ENCODE measurements around the gene CCDC57.
A peak's percentile ranks its signal among the peaks of the same experiment; 100 is the strongest.

The CCDC57 gene

DNA sequence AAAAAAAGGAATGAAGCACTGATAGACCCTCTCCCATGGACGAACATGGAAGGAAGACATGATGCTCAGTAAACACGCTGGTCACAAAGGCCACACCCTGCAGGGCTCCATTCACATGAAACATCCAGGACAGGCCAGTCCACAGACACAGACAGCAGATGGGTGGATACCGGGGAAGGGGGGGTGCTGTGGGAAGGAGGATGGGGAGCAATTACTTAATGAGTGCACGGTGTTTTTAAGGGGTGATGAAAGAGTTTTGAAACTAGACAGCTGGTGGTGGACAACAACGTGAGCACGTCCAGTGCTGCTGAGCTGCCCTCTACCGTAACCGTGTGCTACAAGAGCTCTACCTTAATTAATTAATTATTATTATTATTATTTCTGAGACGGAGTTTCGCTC lies 10.2 kb upstream of the CCDC57 start:
- H3K27ac ChIP-seq (ENCODE audit: low read depth, low read length), result no peak overlapping the region
- H3K27me3 ChIP-seq (ENCODE audit: control insufficient read depth in 5 of 5, insufficient read depth in 4 of 5, low read length in 5 of 5), result peaks cover 0 to 13% (median 0%) of the 10 kb centered on the region in 5 donors
- H3K9ac ChIP-seq (ENCODE audit: low read length in 5 of 5), result no peak overlapping the region
- H3K4me1 ChIP-seq (ENCODE audit: control insufficient read depth in 5 of 5, insufficient read depth in 5 of 5, low read length in 5 of 5), result peaks cover 0 to 20% (median 4%) of the 10 kb centered on the region in 5 donors
- H3K36me3 ChIP-seq (ENCODE audit: control insufficient read depth in 5 of 5, insufficient read depth in 5 of 5, low read length in 5 of 5), result no peaks in the 10 kb centered on the region
- H3K9me3 ChIP-seq (ENCODE audit: control insufficient read depth in 5 of 5, low read length in 5 of 5), result no peaks in the 10 kb centered on the region
- H3K4me3 ChIP-seq (ENCODE audit: low read depth in 1 of 5, low read length in 5 of 5), result no peak overlapping the region

DNA sequence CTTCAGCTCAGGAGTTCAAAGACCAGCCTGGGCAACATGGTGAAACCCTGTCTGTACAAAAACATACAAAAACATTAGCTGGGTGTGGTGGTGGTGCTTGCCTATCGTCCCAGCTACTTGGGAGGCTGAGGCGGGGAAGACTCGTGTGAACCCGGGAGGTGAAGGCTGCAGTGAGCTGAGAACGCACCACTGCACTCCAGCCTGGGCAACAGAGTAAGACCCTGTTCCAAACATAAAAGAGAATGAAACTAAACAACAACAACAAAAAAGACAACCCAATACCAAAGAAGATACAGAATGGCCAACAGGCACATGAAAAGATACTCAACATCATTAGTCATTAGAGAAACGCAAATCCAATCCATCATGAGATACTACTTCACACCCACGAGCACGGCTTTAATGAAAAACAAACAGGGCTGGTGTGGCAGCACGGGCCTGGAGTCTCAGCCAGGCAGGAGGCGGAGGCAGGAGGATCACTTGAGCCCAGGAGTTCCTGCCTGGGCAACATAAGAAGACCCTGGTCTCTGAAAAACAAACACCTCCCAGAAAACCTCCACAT lies 8.8 kb upstream of the CCDC57 start:
- no peak overlapping the region for H3K9ac ChIP-seq (ENCODE audit: low read length in 5 of 5)
- no peak overlapping the region for H3K27ac ChIP-seq (ENCODE audit: low read depth, low read length)
- no peak overlapping the region for H3K4me3 ChIP-seq (ENCODE audit: low read depth in 1 of 5, low read length in 5 of 5)
- H3K27me3 ChIP-seq (ENCODE audit: control insufficient read depth in 5 of 5, insufficient read depth in 4 of 5, low read length in 5 of 5), result peaks cover 0 to 6% (median 0%) of the 10 kb centered on the region in 5 donors
- no peaks in the 10 kb centered on the region for H3K36me3 ChIP-seq (ENCODE audit: control insufficient read depth in 5 of 5, insufficient read depth in 5 of 5, low read length in 5 of 5)
- H3K4me1 ChIP-seq (ENCODE audit: control insufficient read depth in 5 of 5, insufficient read depth in 5 of 5, low read length in 5 of 5), result peaks cover 0 to 30% (median 15%) of the 10 kb centered on the region in 5 donors
- no peaks in the 10 kb centered on the region for H3K9me3 ChIP-seq (ENCODE audit: control insufficient read depth in 5 of 5, low read length in 5 of 5)

DNA sequence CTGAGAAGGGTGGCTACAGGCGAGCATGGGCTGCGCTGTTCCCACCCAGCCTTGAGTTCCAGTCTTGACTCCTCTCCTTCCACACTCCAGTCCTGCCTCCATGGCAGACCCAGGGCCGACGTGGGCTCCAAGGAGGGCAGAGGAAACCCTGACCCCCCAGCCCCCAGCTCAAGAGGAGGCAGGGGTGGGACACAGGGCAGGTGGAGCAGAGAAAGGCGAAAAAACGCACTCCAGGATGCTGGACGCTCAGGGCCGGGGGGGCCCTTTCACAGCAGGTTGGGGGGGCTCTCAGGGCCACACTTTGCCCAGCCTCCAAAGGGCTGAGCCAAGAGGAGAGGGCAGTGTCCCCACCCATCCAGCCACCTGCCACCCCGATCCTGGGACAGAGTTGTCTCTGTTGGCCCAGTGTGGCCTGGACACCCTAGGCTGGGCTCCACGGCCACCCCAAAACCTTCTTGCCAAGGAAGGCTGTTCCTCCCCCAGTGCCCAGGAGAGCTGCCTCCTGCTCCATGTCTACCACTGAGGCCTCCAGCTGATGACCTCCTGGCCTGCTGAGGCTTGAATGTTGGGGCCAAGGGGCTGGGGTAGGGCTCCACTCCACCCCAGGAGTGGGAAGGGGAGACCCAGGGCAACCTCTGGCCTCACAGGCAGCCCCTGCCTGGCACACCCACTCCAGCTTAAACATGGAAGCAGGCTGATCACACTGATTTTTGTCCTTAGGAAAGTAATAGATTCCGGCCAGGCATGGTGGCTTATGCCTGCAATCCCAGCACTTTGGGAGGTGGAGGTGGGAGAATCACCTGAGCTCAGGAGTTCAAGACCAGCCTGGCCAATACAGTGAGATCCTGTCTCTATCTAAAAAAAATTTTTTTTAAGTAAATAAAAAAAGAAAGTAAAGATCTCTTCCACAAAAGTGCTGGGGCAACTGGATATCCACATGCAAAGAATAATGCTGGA lies 7.4 kb upstream of the CCDC57 start:
- no peaks in the 10 kb centered on the region for H3K27me3 ChIP-seq (ENCODE audit: control insufficient read depth in 5 of 5, insufficient read depth in 4 of 5, low read length in 5 of 5)
- peaks cover 2 to 34% (median 23%) of the 10 kb centered on the region in 5 donors for H3K4me1 ChIP-seq (ENCODE audit: control insufficient read depth in 5 of 5, insufficient read depth in 5 of 5, low read length in 5 of 5)
- no peak overlapping the region for H3K27ac ChIP-seq (ENCODE audit: low read depth, low read length)
- H3K36me3 ChIP-seq (ENCODE audit: control insufficient read depth in 5 of 5, insufficient read depth in 5 of 5, low read length in 5 of 5), result no peaks in the 10 kb centered on the region
- H3K9me3 ChIP-seq (ENCODE audit: control insufficient read depth in 5 of 5, low read length in 5 of 5), result no peaks in the 10 kb centered on the region
- H3K4me3 ChIP-seq (ENCODE audit: low read depth in 1 of 5, low read length in 5 of 5), result no peak overlapping the region
- no peak overlapping the region for H3K9ac ChIP-seq (ENCODE audit: low read length in 5 of 5)

DNA sequence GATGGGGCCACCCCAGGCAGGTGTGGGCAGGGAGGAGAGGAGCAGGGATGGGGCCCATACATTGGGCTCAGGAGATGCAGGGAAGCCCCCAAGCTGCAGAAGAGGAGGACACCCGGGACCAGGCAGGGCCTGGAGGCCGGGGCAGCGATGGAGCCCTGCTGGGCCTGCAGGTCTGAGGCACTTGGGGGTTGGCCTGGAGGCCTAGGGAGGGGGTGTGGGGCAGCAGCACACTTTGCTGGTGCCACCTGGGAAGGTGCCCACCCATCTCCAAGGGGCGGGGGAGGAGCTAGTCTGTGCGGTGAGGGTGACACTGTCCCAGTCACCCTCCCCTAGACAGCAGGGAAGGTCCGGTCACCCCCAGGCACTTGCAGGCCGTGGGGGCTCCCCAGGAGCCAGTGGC lies 6.4 kb upstream of the CCDC57 start:
- Histone ChIP-seq H3K27ac (ENCODE audit: low read depth, low read length) (no peak overlapping the region), H3K4me3 (ENCODE audit: low read depth in 1 of 5, low read length in 5 of 5) (no peak overlapping the region), H3K27me3 (ENCODE audit: control insufficient read depth in 5 of 5, insufficient read depth in 4 of 5, low read length in 5 of 5) (no peaks in the 10 kb centered on the region), H3K4me1 (ENCODE audit: control insufficient read depth in 5 of 5, insufficient read depth in 5 of 5, low read length in 5 of 5) (peaks cover 2 to 41% (median 23%) of the 10 kb centered on the region in 5 donors), H3K9me3 (ENCODE audit: control insufficient read depth in 5 of 5, low read length in 5 of 5) (no peaks in the 10 kb centered on the region), H3K36me3 (ENCODE audit: control insufficient read depth in 5 of 5, insufficient read depth in 5 of 5, low read length in 5 of 5) (no peaks in the 10 kb centered on the region), H3K9ac (ENCODE audit: low read length in 5 of 5) (no peak overlapping the region)

DNA sequence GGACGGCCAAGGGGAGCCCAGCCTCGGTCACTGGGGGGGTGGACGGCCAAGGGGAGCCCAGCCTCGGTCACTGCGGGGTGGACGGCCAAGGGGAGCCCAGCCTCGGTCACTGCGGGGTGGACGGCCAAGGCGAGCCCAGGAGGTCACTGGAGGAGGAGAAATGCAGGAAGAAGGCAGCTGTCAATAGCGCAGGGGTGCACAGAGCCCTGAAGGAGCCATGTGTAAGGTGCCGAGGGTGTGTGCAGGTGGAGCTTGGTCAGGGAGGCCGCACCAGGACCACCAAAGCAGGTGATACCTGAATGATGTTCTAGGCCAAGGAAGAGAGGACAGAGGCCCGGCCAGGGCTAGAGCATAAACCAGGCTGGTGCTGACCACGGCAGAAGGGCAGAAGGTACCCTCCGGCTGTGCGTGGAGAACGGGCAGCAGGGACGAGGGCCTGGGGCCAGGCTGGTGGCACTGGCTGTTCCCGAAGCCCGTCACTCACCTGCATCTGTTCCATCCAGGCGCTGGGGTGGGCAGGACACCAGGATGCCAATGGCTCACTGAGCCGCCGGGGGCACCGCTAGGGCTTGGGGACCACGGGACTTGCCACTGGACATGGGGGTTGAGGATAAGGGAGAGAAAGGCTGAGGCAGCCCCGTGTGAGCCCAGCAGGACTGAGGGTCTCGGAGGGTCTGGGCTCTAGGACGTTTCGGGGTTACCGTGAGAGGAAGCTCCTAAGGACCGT lies 5.9 kb upstream of the CCDC57 start:
- peak overlapping the region in 1 of 5 donors; percentile 31 for H3K9ac ChIP-seq (ENCODE audit: low read length in 5 of 5)
- no peaks in the 10 kb centered on the region for H3K36me3 ChIP-seq (ENCODE audit: control insufficient read depth in 5 of 5, insufficient read depth in 5 of 5, low read length in 5 of 5)
- H3K9me3 ChIP-seq (ENCODE audit: control insufficient read depth in 5 of 5, low read length in 5 of 5), result no peaks in the 10 kb centered on the region
- H3K27ac ChIP-seq (ENCODE audit: low read depth, low read length), result no peak overlapping the region
- H3K4me3 ChIP-seq (ENCODE audit: low read depth in 1 of 5, low read length in 5 of 5), result no peak overlapping the region
- H3K27me3 ChIP-seq (ENCODE audit: control insufficient read depth in 5 of 5, insufficient read depth in 4 of 5, low read length in 5 of 5), result no peaks in the 10 kb centered on the region
- H3K4me1 ChIP-seq (ENCODE audit: control insufficient read depth in 5 of 5, insufficient read depth in 5 of 5, low read length in 5 of 5), result peaks cover 3 to 44% (median 24%) of the 10 kb centered on the region in 5 donors

DNA sequence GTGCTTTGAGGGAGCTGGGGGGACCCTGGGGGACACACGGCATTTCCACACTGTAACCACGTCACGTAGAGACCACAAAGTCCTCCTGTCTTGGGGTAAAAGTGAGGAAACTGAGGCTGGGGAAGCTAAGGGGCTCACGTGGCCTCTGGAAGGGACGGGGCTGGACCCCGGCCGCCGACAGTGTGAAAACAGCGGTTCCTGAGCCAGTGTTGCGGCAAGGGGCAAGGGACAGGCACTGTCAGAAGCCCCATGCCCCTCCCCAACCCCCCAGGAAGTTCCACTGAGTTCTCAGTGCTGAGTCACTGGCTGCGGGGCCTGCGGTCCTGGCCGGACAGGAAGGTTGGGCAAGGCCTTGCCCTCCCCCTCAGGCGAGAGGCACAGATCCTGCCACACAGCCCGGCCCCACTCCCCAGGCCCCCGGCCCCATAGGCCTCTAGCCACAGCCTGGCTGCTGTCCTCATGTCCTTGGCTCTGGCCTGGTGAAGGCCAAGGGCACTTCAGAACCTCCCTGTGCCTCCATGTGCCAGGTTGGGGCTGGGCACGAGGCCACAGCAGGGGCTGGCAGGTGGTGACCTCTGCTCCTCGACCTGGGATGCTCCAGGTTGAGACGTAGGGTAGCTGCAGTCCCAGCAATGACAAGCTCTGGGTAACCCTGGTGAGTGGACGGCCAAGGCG lies 5.0 kb upstream of the CCDC57 start:
- Histone ChIP-seq H3K9me3 (ENCODE audit: control insufficient read depth in 5 of 5, low read length in 5 of 5) (no peaks in the 10 kb centered on the region), H3K4me3 (ENCODE audit: low read depth in 1 of 5, low read length in 5 of 5) (no peak overlapping the region), H3K36me3 (ENCODE audit: control insufficient read depth in 5 of 5, insufficient read depth in 5 of 5, low read length in 5 of 5) (no peaks in the 10 kb centered on the region), H3K27me3 (ENCODE audit: control insufficient read depth in 5 of 5, insufficient read depth in 4 of 5, low read length in 5 of 5) (no peaks in the 10 kb centered on the region), H3K27ac (ENCODE audit: low read depth, low read length) (peak overlapping the region; percentile 67), H3K9ac (ENCODE audit: low read length in 5 of 5) (peak overlapping the region in 2 of 5 donors; percentile 13 to 32), H3K4me1 (ENCODE audit: control insufficient read depth in 5 of 5, insufficient read depth in 5 of 5, low read length in 5 of 5) (peaks cover 6 to 50% (median 29%) of the 10 kb centered on the region in 5 donors)

DNA sequence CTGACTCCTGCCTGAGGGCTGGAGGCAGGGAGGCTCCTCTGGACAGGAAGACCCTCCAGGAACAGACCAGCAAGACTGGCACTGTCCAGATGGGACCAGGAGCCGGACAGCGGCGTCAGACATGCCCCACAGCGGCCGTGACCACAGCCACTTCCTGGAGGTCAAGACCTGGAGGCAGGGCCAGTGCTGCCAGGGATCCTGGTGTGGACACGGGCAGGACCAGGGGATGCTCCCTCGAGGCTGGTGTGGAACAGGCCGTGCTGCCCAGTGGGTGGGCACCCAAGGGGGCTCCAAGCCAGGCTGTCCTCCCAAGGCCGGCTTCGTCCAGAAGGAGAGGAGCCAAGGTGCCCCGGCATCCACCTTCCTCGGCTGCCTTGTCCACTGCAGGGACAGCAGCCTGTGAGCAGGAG lies 4.5 kb upstream of the CCDC57 start:
- no peaks in the 10 kb centered on the region for H3K9me3 ChIP-seq (ENCODE audit: control insufficient read depth in 5 of 5, low read length in 5 of 5)
- H3K27me3 ChIP-seq (ENCODE audit: control insufficient read depth in 5 of 5, insufficient read depth in 4 of 5, low read length in 5 of 5), result no peaks in the 10 kb centered on the region
- peak overlapping the region in 2 of 5 donors; percentile 13 to 32 for H3K9ac ChIP-seq (ENCODE audit: low read length in 5 of 5)
- H3K4me1 ChIP-seq (ENCODE audit: control insufficient read depth in 5 of 5, insufficient read depth in 5 of 5, low read length in 5 of 5), result peaks cover 6 to 51% (median 29%) of the 10 kb centered on the region in 5 donors
- H3K36me3 ChIP-seq (ENCODE audit: control insufficient read depth in 5 of 5, insufficient read depth in 5 of 5, low read length in 5 of 5), result no peaks in the 10 kb centered on the region
- H3K4me3 ChIP-seq (ENCODE audit: low read depth in 1 of 5, low read length in 5 of 5), result no peak overlapping the region
- peak overlapping the region; percentile 67 for H3K27ac ChIP-seq (ENCODE audit: low read depth, low read length)

DNA sequence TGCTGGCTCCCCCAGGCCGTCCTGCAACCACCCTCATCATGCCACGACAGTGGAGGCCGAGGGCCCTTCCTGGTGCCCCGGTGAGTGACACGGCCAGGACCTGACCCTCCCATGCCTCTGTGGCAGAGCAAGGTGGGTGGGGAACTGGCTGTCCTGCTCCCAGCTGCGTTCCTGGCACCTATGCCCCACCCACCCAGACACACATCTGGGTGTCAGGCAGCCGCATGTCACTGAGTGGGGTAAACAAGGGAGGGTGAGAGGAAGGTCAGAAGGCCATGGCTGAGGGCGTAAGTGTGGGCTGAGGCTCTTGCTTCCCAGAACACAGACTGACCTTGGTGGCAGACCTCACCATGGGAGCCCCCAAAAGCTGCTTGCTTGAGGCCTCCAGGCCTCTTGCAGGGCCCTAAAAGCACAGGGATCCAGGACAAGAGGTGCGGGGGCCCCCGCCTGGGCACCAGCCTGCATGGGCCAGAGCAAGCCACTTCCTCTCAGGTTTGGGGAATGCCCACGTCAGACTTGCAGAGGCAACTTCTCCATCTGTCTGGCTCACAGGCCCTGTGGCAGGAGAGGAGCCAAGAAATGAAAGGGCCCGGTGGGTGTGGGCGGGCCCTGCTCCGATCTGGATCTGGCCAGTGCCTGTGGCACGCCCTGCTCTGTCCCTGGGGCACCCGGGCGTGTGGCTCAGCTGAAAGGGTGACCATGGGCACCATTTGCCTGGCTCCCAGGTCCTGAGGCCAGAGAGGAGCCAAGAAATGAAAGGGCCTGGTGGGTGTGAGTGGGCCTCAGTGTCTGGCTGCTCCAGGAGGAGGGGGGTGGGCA lies 3.9 kb upstream of the CCDC57 start:
- H3K9ac ChIP-seq (ENCODE audit: low read length in 5 of 5), result peak overlapping the region in 1 of 5 donors; percentile 13
- peak overlapping the region; percentile 67 for H3K27ac ChIP-seq (ENCODE audit: low read depth, low read length)

DNA sequence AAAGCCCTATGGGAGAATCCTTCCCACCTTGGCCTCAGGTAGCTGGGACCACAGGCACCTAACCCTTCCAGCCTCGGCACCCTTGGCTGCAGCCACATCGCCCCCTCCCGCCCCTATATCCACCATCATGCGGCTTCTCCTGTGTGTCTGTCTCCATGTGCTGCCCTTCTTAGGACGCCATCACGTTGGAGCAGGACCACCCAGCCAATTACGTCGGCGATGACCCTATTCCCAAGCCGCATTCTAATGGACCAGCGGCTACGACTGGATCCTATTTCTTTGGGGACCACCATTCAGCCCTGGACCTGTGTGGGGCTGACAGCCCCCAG lies 3.3 kb upstream of the CCDC57 start:
- Histone ChIP-seq H3K27me3 (ENCODE audit: control insufficient read depth in 5 of 5, insufficient read depth in 4 of 5, low read length in 5 of 5) (no peaks in the 10 kb centered on the region), H3K36me3 (ENCODE audit: control insufficient read depth in 5 of 5, insufficient read depth in 5 of 5, low read length in 5 of 5) (no peaks in the 10 kb centered on the region), H3K4me1 (ENCODE audit: control insufficient read depth in 5 of 5, insufficient read depth in 5 of 5, low read length in 5 of 5) (peaks cover 6 to 59% (median 35%) of the 10 kb centered on the region in 5 donors), H3K9me3 (ENCODE audit: control insufficient read depth in 5 of 5, low read length in 5 of 5) (no peaks in the 10 kb centered on the region), H3K4me3 (ENCODE audit: low read depth in 1 of 5, low read length in 5 of 5) (no peak overlapping the region), H3K9ac (ENCODE audit: low read length in 5 of 5) (no peak overlapping the region), H3K27ac (ENCODE audit: low read depth, low read length) (no peak overlapping the region)

More for the DNA sequence above, 3.9 kb upstream of the CCDC57 start:
- Histone ChIP-seq H3K27me3 (ENCODE audit: control insufficient read depth in 5 of 5, insufficient read depth in 4 of 5, low read length in 5 of 5) (no peaks in the 10 kb centered on the region), H3K9me3 (ENCODE audit: control insufficient read depth in 5 of 5, low read length in 5 of 5) (no peaks in the 10 kb centered on the region), H3K4me1 (ENCODE audit: control insufficient read depth in 5 of 5, insufficient read depth in 5 of 5, low read length in 5 of 5) (peaks cover 6 to 57% (median 35%) of the 10 kb centered on the region in 5 donors), H3K4me3 (ENCODE audit: low read depth in 1 of 5, low read length in 5 of 5) (no peak overlapping the region), H3K36me3 (ENCODE audit: control insufficient read depth in 5 of 5, insufficient read depth in 5 of 5, low read length in 5 of 5) (no peaks in the 10 kb centered on the region)

Data from subcutaneous abdominal adipose tissue (tissue), 5 donors.